A549 (cell line): ENCODE results near the gene CCDC85B. TPM values are rescaled to one million over a fixed set of nuclear protein-coding genes. Genes with fewer than 3 reads are reported as not detected.

Experiments used
- ATOH8 ChIP-seq: fragments of 250-450 bp; sonication (Bioruptor Pico); IDR thresholded peaks from 2 replicates; pipeline ENCODE4 v1.5.0; 2020; ENCODE audit warnings: low read depth, mild to moderate bottlenecking, moderate library complexity
- CBX2 ChIP-seq: fragments of 200-600 bp; sonication (generic); IDR thresholded peaks from 2 replicates; pipeline ENCODE4 v1.6.1; 2016; ENCODE audit warnings: low read depth, mild to moderate bottlenecking, borderline replicate concordance
- CEBPB ChIP-seq, 2 experiments: fragments of >200 bp in 1 of 2; sonication (Bioruptor Twin) in 1 of 2; formaldehyde crosslinking in 1 of 2; IDR thresholded peaks; 2 replicates each; pipeline ENCODE4 v1.6.1; 2012 to 2016
- CHD4 ChIP-seq: fragments of 200-600 bp; sonication (generic); IDR thresholded peaks from 2 replicates; pipeline ENCODE4 v1.6.1; 2016; ENCODE audit warnings: antibody characterized with exemption, mild to moderate bottlenecking, borderline replicate concordance
- EHF ChIP-seq: fragments of 250-450 bp; sonication (Bioruptor Pico); IDR thresholded peaks from 2 replicates; pipeline ENCODE4 v1.5.0; 2020; ENCODE audit warnings: mild to moderate bottlenecking
- EP300 ChIP-seq, 2 experiments: fragments of >200 bp; sonication (Bioruptor Twin); formaldehyde crosslinking; IDR thresholded peaks; 2 replicates in 1 of 2; 3 replicates in 1 of 2; pipeline ENCODE4 v1.6.1; 2016 to 2017
- FOSB ChIP-seq: fragments of 250-450 bp; sonication (Bioruptor Pico); IDR thresholded peaks from 2 replicates; pipeline ENCODE4 v1.5.0; 2020; ENCODE audit warnings: mild to moderate bottlenecking, moderate library complexity
- HES2 ChIP-seq: fragments of >200 bp; sonication (Bioruptor Twin); formaldehyde crosslinking; IDR thresholded peaks from 2 replicates; pipeline ENCODE4 v1.6.1; 2016
- HOXA7 ChIP-seq: fragments of 250-450 bp; sonication (Bioruptor Pico); IDR thresholded peaks from 2 replicates; pipeline ENCODE4 v1.5.0; 2020; ENCODE audit warnings: mild to moderate bottlenecking, moderate library complexity
- HOXB13 ChIP-seq: fragments of 250-450 bp; sonication (Bioruptor Pico); IDR thresholded peaks from 2 replicates; pipeline ENCODE4 v1.5.0; 2020; ENCODE audit warnings: low read depth, mild to moderate bottlenecking, moderate library complexity
- HOXB5 ChIP-seq: fragments of 250-450 bp; sonication (Bioruptor Pico); IDR thresholded peaks from 2 replicates; pipeline ENCODE4 v1.5.0; 2020; ENCODE audit warnings: mild to moderate bottlenecking, moderate library complexity
- JUN ChIP-seq, 2 experiments: fragments of >200 bp; sonication (Bioruptor Twin); formaldehyde crosslinking; IDR thresholded peaks; 2 replicates in 1 of 2; 3 replicates in 1 of 2; pipeline ENCODE4 v1.6.1; 2016 to 2017
- KDM1A ChIP-seq: fragments of 200-600 bp; sonication (generic); IDR thresholded peaks from 2 replicates; pipeline ENCODE4 v1.6.1; 2016; ENCODE audit warnings: low read depth, mild to moderate bottlenecking
- KDM5A ChIP-seq: fragments of 200-600 bp; sonication (generic); IDR thresholded peaks from 2 replicates; pipeline ENCODE4 v1.6.1; 2016; ENCODE audit warnings: antibody characterized with exemption, mild to moderate bottlenecking
- NFE2L2 ChIP-seq: fragments of 150-350 bp; conservative IDR thresholded peaks from 2 replicates; pipeline ENCODE4 v1.6.1; 2014; ENCODE audit warnings: low read length
- NPAS2 ChIP-seq: fragments of 250-450 bp; sonication (Bioruptor Pico); IDR thresholded peaks from 2 replicates; pipeline ENCODE4 v1.8.0; 2022; ENCODE audit warnings: mild to moderate bottlenecking, moderate library complexity, borderline replicate concordance
- PHF8 ChIP-seq: fragments of 200-600 bp; sonication (generic); IDR thresholded peaks from 2 replicates; pipeline ENCODE4 v1.6.1; 2016; ENCODE audit warnings: low read depth, mild to moderate bottlenecking, antibody characterized with exemption, moderate library complexity, borderline replicate concordance
- POLR2A ChIP-seq: IDR thresholded peaks from 2 replicates; pipeline ENCODE4 v1.6.1; 2012; ENCODE audit warnings: mild to moderate bottlenecking, low read length
- POLR2AphosphoS2 ChIP-seq: conservative IDR thresholded peaks from 2 replicates; pipeline ENCODE4 v1.6.1; 2012; ENCODE audit warnings: low read length, improper control_type of control experiment, inconsistent platforms
- RCOR1 ChIP-seq: fragments of 150-350 bp; IDR thresholded peaks from 2 replicates; pipeline ENCODE4 v1.6.1; 2014; ENCODE audit warnings: antibody characterized with exemption, low read length, low read depth
- RFX5 ChIP-seq: fragments of 450-650 bp; IDR thresholded peaks from 2 replicates; pipeline ENCODE4 v1.7.1; 2014; ENCODE audit warnings: antibody characterized with exemption, mild to moderate bottlenecking, moderate library complexity
- RNF2 ChIP-seq: fragments of 200-600 bp; sonication (generic); IDR thresholded peaks from 2 replicates; pipeline ENCODE4 v1.6.1; 2016; ENCODE audit warnings: low read depth, mild to moderate bottlenecking, antibody characterized with exemption, moderate library complexity, borderline replicate concordance
- SMC3 ChIP-seq: fragments of >200 bp; sonication (Bioruptor Twin); formaldehyde crosslinking; IDR thresholded peaks from 3 replicates; pipeline ENCODE4 v1.6.1; 2018; ENCODE audit warnings: inconsistent platforms
- SREBF2 ChIP-seq: fragments of 450-650 bp; IDR thresholded peaks from 2 replicates; pipeline ENCODE4 v1.6.1; 2014; ENCODE audit warnings: mild to moderate bottlenecking, moderate library complexity
- ZC3H11A ChIP-seq: fragments of 450-650 bp; IDR thresholded peaks from 2 replicates; pipeline ENCODE4 v1.6.1; 2014; ENCODE audit warnings: antibody characterized with exemption, mild to moderate bottlenecking
- polyA plus RNA-seq, 4 experiments: library from polyadenylated mRNA; depleted of rRNA in 3 of 4; stranded (reverse); fragments of >200 nt; fragmentation: RNase III in 1 of 4; extraction: RNeasy Plus Mini Kit Qiagen cat#74134 plus additional on column Dnase treatment in 1 of 4; gene quantifications; 2 replicates in 3 of 4; 3 replicates in 1 of 4; pipeline ENCODE4 v1.2.3, GENCODE V29; 2011 to 2017
- TF ChIP-seq, protein P1 (sequence below): fragments of 200-600 bp; sonication (generic); IDR thresholded peaks from 2 replicates; pipeline ENCODE4 v1.6.1; 2016; ENCODE audit warnings: antibody characterized with exemption, mild to moderate bottlenecking, moderate library complexity
- TF ChIP-seq, protein P2 (sequence below): fragments of 250-450 bp; sonication (Bioruptor Pico); IDR thresholded peaks from 2 replicates; pipeline ENCODE4 v1.5.0; 2021; ENCODE audit warnings: mild to moderate bottlenecking, moderate library complexity, borderline replicate concordance

The CCDC85B gene
- polyA plus RNA-seq, 2 of the 4 experiments (the other 2 are of a cell fraction): 7.3 to 27.5 TPM

GRCh38 chr11:65918211-65919140 is 28.0 kb downstream of the CCDC85B start, which contains the start of gene C11orf68 (continued):
- TF ChIP-seq, protein P1, sequence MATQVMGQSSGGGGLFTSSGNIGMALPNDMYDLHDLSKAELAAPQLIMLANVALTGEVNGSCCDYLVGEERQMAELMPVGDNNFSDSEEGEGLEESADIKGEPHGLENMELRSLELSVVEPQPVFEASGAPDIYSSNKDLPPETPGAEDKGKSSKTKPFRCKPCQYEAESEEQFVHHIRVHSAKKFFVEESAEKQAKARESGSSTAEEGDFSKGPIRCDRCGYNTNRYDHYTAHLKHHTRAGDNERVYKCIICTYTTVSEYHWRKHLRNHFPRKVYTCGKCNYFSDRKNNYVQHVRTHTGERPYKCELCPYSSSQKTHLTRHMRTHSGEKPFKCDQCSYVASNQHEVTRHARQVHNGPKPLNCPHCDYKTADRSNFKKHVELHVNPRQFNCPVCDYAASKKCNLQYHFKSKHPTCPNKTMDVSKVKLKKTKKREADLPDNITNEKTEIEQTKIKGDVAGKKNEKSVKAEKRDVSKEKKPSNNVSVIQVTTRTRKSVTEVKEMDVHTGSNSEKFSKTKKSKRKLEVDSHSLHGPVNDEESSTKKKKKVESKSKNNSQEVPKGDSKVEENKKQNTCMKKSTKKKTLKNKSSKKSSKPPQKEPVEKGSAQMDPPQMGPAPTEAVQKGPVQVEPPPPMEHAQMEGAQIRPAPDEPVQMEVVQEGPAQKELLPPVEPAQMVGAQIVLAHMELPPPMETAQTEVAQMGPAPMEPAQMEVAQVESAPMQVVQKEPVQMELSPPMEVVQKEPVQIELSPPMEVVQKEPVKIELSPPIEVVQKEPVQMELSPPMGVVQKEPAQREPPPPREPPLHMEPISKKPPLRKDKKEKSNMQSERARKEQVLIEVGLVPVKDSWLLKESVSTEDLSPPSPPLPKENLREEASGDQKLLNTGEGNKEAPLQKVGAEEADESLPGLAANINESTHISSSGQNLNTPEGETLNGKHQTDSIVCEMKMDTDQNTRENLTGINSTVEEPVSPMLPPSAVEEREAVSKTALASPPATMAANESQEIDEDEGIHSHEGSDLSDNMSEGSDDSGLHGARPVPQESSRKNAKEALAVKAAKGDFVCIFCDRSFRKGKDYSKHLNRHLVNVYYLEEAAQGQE: peak; percentile 63
- TF ChIP-seq NFE2L2 (no peak), JUN (IDR thresholded peaks at IDR 0.05) (peak in 1 of 2 experiments; percentile 87; a peak in 4 of 5 replicates), RFX5 (no peak), HOXB13 (CRISPR knock-in tag) (no peak), POLR2AphosphoS2 (no peak), RCOR1 (no peak), SMC3 (no peak), FOSB (CRISPR knock-in tag) (no peak), HOXA7 (CRISPR knock-in tag) (no peak), POLR2A (peak; percentile 87), CBX2 (no peak), PHF8 (peak; percentile 86; the same call in 1 of the 2 replicates), KDM5A (no peak), ZC3H11A (no peak), KDM1A (peak; percentile 92), HOXB5 (CRISPR knock-in tag) (no peak), RNF2 (no peak), ATOH8 (CRISPR knock-in tag) (no peak), CHD4 (no peak), CEBPB (IDR thresholded peaks at IDR 0.05) (no peak), SREBF2 (no peak), NPAS2 (CRISPR knock-in tag) (no peak), HES2 (no peak), EP300 (IDR thresholded peaks at IDR 0.05) (no peak), EHF (CRISPR knock-in tag) (no peak)
- TF ChIP-seq, protein P2, sequence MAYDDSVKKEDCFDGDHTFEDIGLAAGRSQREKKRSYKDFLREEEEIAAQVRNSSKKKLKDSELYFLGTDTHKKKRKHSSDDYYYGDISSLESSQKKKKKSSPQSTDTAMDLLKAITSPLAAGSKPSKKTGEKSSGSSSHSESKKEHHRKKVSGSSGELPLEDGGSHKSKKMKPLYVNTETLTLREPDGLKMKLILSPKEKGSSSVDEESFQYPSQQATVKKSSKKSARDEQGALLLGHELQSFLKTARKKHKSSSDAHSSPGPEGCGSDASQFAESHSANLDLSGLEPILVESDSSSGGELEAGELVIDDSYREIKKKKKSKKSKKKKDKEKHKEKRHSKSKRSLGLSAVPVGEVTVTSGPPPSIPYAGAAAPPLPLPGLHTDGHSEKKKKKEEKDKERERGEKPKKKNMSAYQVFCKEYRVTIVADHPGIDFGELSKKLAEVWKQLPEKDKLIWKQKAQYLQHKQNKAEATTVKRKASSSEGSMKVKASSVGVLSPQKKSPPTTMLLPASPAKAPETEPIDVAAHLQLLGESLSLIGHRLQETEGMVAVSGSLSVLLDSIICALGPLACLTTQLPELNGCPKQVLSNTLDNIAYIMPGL: no peak
